Cardiac fibroblast (primary cell): ENCODE results near the gene NME8.

Experiments used
- DNase-seq, 2 donors: peaks; one replicate each; pipeline versions ENCODE4 v3.0.0 to v3.0.0-alpha.2; 2010; ENCODE audit warnings: low read depth in 2 of 2
- H3K4me3 ChIP-seq, 2 donors: replicated peaks in 1 of 2; 1 replicate in 1 of 2; 2 replicates in 1 of 2; pipeline ENCODE4 v1.5.1; 2011; ENCODE audit warnings: low read depth in 2 of 2, low read length in 2 of 2, mild to moderate bottlenecking in 2 of 2, moderate library complexity in 1 of 2
- TF ChIP-seq, protein P1 (sequence below): IDR thresholded peaks from one replicate; pipeline ENCODE4 v1.5.1; 2011; ENCODE audit warnings: low read depth, mild to moderate bottlenecking, low read length, inconsistent platforms

NME8 gene

DNA sequence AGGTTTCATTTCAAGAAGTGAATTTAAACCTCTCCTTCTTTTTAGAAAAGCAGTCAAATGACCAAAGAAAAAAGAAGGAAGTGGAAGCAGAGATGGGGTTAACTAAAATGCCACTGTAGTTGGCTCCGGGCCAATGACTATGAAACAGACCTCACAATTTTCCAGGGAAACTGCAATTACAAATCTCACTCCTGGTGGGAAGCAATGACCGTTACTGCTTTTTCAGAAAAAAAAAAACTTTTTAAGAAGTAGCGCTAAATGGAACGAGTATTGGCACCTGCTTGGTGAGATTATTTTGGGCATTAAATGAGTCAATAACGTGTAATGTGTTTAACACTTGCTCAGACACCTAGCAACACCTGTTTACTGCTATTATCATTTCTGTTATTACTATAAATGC, 67.0 kb downstream of the NME8 start:
- H3K4me3 ChIP-seq: no peak overlapping the region
- TF ChIP-seq, protein P1, sequence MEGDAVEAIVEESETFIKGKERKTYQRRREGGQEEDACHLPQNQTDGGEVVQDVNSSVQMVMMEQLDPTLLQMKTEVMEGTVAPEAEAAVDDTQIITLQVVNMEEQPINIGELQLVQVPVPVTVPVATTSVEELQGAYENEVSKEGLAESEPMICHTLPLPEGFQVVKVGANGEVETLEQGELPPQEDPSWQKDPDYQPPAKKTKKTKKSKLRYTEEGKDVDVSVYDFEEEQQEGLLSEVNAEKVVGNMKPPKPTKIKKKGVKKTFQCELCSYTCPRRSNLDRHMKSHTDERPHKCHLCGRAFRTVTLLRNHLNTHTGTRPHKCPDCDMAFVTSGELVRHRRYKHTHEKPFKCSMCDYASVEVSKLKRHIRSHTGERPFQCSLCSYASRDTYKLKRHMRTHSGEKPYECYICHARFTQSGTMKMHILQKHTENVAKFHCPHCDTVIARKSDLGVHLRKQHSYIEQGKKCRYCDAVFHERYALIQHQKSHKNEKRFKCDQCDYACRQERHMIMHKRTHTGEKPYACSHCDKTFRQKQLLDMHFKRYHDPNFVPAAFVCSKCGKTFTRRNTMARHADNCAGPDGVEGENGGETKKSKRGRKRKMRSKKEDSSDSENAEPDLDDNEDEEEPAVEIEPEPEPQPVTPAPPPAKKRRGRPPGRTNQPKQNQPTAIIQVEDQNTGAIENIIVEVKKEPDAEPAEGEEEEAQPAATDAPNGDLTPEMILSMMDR: no peak
- no peak for DNase-seq

DNA sequence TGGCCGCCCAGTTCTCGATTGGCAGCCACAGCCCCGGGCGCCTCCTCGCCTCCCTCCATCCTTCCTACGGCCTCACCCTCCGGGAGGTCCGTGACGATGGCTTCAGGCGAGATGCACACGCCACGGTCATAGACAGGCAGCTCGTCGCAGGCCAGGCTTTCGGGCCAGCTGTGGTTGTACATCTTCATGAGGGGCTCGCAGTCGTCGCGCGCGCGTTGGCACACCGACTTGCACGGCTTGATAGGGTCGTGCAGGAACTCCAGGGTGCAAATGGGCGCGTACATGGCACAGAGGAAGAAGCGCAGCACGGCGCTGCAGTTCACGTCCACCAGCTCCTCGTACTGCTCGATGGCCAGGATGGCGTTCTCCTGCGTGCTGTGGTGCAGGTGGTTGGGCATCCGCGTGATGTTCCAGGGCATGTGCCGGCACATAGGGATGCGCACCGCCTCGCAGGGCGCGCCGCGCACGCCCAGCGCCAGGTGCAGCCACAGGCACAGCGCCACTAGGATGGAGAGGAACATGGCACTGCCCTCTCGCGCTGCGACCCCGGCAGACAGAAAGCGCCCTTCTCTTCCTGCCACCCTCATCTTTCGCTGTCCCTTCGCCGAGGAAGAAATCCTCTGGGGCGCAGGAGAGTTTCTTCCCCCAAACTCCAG, 67.7 kb downstream of the NME8 start:
- H3K4me3 ChIP-seq: peak overlapping the region; percentile 34 to 54
- TF ChIP-seq, protein P1: no peak
- DNase-seq: peak in 1 of 2 donors; percentile 19

DNA sequence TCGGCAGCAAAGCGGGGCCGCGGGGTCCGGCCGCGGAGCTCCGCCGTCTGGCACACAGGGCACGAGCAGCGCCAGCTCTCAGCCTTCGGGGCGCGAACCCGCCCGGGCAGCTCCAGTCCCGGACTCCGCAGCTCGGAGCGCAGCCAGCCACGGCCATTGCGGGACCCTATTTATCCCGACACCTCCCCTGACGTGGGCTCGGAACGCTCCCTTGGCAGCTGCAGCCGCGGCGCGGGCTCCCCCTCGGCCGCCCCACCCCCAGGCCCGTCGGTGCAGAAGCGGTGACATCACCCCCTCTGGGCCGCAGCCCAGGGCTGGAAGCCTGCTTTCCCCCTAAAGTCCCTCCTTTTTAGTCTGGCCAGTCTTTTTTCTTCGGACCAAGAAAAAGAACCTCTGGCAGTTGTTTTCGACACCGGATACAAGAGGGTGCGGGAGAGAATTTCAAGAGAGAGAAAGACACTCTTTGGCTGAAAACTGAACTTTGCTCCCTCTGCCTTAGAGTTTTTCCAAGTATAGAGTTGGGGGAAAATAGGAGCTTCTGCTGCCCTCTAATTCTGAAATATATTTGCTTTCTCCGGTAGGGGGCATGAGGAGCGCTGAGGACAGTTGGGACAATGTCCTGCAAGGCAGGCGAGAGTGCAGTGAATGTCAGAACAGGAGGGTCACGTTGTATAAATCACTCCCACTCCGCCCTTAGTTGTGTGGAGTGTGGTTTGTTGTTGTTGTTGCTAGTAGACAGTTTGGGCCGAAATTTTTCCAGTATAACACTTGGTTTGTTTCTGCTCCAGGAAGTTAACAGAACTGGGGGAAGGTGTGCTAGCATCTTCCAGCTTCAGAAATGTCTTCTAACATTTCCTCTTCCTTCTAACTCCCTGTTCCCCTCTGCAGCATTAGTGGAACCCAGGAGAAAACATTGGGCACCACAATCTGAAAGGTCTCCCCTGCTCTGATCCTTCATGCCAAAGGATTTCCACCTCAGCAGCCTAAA, 68.6 kb downstream of the NME8 start, which contains the start of gene SFRP4:
Gene SFRP4, minus strand, starts transcription at position 145 of the 988 bp plus-strand sequence. CDS start 280 bp downstream, outside the sequence.
- peak; percentile 62 to 74 for DNase-seq
- H3K4me3 ChIP-seq: peak within 1 kb of the TSS; percentile 34 to 54
- TF ChIP-seq, protein P1: peak; percentile 74

DNA sequence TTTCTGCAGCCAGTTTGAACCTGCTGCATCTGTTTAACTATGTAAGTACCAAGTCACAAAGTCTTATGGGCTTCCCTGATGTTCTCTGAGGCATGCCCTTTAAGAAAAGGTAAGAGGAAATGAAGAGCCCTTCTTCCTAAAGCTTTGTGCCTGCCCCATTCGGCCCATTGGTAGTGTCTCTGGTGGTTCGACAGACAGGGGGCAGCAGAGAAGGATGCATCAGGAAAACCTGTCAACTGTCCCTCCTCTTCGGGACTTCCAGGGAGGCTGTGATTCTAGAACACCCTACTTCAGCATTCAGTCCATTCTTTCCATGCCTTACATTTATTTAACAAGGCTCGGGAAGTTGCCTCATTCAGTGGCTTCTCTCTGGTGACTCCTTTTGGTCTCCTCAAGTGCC, 70.1 kb downstream of the NME8 start:
- H3K4me3 ChIP-seq: no peak overlapping the region
- TF ChIP-seq, protein P1: no peak
- DNase-seq: no peak

DNA sequence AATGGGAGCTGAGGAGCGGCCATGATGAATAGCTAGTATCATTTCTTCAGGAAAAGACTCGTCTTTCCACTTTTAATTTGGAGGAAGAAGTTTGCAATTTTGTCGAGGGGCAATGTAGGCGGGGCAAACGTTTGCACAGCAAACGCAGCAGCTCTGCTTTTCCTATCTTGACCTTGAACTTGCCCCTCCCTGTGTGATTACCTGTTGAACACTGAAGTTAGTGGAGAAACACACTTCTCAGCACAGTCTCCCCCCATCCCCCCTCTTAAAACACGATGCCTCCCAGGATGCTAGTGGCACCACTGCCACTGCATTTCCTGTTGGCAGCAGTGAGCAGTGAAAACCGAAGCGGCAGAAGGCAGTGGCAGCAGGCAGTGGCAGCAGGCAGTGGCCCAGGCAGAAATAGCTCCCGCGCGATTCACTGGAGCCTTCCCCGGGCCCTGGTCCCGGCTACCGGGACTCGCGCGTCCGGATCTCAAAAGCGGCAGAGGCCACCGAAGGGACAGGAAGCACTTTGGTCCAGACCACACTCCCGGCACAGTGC, 72.0 kb downstream of the NME8 start, which contains the start of gene EPDR1:
Gene EPDR1, plus strand, starts transcription at position 336 of the 544 bp plus-strand sequence. CDS start 300 bp downstream, outside the sequence.
- peak within 1 kb of the TSS; percentile 54 to 62 for H3K4me3 ChIP-seq

More for the DNA sequence above, 72.0 kb downstream of the NME8 start, which contains the start of gene EPDR1:
- peak in 1 of 2 donors; percentile 41 for DNase-seq
- TF ChIP-seq, protein P1: peak; percentile 20
